Activated naive CD8-positive, alpha-beta T cell treated with anti-CD3 and anti-CD28 coated beads, Interleukin-2, amount 50 U/mL, for 16 hours (primary cell): ENCODE measurements around the gene PDE7B.
"Not testable (repeated sequence)": the region's sequence is repeated elsewhere in the genome, so short reads cannot be mapped to it uniquely, and the experiment has no call there.

ENCODE experiments used
- DNase-seq: peaks from one replicate; pipeline ENCODE4 v3.0.0-alpha.2; 2020; ENCODE audit warnings: low read depth, low spot score

PDE7B gene

DNA sequence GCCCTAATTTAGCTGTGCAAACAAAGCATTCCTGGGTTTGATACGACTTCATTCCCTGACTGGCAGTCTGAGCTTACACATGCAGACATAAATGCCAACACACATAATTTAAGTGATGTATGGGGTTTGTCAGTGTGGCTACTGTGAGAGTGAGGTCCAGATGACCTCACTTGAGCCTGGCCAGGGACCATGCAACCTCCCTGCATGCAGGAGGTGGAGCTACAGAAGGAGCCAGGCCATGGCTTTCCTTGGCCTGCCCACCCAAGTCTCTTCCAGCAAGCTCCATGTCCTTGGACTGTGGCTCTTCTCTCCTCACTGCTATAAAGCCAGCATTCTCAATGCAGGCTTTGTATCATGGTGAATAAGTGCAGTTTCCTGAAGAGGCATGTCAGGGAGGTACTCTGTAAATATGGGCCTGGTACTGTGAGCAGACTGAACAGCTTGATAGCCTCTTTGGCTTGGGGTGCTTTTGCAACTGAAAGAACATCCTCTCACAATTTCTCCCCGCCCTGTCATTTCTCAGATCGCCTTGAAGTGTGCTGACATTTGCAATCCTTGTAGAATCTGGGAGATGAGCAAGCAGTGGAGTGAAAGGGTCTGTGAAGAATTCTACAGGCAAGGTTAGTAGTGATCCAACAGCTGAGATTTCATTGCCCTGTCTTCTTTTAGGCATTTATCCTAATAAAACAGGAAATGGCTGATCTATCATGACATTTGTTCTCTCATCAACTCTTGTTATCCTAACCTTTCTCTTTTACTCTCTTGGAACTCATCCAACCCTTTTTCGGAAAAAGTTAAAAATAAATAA, 329.4 kb downstream of the PDE7B start:
- no peak for DNase-seq

DNA sequence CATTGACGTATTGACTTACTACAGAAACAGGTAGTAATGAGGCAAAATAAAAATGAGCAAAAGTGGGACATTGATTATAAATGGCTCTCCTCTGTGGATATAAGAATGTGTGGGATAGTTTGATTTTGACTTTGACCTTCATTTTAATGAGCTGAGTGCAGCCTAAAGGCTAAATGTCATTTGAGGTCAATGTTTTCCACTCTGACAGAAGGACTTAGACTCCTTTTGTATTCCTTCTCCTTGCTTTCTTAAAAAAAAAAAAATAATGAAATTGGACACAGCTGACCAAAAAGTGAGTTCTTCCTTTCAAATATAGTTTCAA, 330.0 kb downstream of the PDE7B start:
- DNase-seq, result no peak

DNA sequence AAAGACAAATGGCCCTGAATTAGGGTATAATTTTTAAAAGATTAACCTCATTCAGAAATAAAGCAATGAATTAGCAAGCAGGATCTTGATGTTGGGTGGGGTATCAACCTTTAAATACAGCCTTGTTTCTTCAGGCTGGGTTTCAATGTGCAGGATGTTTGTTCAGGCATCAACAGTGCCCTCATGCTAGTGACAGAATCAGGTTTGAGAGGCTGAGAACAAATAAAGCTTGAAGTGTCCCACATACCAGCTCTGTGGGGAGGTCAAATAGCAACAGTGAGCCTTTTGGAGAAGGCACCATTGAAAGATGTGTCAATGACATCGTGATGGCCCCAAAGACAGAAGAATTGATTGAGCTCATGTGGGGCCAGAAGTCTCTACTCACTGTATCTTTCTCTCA, 330.4 kb downstream of the PDE7B start:
- no peak for DNase-seq

DNA sequence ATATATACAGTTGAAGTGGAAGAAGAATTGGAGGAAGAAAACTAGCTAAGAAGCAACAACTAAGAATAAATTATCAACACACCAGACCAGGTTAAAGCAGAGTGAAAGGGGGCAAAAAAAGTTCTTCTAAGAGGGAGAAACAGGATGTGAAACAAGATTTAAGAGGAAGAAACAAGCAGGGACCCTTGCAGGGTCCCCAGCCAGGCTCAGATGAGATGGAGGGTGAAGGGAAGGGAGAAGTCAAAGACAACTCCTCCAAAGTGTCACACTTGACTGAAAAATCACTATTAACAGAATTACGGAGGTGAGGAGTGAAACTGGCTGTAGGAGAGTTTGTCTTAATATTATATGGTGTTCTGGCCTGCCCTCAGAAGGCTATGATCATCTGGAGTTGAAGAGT, 333.2 kb downstream of the PDE7B start:
- no peak for DNase-seq

DNA sequence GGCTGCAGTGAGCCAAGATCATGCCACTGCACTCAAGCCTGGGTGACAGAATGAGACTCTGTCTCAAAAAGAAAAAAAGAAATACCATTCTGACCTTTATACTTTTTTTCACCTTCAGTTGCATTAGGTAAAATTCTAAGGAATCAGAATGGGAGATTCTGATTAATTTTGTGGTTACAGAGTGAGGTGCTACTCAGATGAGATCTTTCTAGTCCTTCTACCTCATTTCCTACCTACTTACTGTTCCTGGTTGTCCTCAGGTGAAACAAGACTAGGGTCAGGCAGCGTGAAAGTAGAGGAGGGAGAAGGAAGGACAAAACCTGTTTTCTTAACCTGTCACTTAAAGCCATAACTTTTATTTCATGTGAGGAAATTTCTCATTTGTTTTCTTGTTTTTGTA, 334.9 kb downstream of the PDE7B start:
- no peak for DNase-seq

DNA sequence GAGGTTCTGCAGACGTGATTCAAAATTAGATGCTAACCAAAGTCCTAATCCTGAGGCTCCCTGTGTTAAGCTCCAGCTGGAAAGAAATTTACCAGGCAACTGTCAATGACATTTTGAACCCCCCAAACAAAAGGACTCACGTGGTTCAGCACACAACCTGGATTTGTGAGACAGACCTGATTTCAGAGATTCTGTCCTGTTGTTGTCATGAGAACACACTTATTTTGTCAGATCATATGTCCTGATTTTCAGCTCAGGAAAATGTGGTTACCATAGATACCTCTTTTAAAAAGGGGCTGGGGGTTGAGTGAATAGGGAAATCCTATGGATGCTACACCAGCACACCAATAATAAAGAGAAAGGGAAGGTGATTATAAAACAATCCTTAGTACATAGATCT, 337.0 kb downstream of the PDE7B start:
- DNase-seq, result no peak

DNA sequence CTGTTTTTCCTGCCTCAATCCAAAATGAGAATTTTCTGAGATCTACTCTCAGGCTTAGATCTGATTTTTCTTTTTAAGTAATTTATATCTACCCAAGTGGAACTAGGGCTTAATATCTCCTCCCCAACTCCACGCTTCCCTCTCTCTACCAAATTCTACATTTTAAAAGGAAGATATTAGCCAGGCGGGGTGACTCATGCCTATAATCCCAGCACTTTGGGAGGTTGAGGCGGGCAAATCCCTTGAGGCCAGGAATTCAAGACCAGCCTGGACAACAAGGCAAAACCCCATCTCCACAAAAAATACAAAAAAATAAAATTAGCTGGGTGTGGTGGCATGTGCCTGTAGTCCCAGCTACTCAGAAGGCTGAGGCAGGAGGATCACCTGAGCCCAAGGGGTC, 337.6 kb downstream of the PDE7B start:
- no peak for DNase-seq

DNA sequence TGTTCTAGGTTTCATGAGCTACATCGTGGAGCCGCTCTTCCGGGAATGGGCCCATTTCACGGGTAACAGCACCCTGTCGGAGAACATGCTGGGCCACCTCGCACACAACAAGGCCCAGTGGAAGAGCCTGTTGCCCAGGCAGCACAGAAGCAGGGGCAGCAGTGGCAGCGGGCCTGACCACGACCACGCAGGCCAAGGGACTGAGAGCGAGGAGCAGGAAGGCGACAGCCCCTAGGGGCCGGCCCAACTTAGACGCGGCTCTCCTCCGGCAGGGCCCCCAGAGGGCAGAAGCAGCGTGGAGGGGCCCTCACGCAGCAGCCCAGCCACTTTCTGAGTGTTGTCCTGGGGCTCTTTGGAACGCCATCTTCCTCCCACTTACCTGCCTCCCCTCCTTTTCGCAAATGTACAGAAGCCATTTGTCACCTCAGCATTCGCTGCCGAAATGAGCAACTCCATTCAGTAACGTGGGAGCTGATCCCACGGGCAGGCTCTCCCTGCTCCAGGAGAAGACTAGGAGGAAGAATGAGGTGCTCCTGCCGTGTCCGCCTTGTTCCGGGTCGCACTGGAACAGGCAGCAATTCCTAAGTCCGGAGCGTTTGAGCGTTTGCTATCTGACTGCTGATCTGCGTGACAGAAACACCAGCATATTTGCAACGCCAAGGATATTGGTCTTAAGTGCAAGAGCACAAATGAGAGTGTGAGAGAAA, 340.3 kb downstream of the PDE7B start:
- no peak for DNase-seq

DNA sequence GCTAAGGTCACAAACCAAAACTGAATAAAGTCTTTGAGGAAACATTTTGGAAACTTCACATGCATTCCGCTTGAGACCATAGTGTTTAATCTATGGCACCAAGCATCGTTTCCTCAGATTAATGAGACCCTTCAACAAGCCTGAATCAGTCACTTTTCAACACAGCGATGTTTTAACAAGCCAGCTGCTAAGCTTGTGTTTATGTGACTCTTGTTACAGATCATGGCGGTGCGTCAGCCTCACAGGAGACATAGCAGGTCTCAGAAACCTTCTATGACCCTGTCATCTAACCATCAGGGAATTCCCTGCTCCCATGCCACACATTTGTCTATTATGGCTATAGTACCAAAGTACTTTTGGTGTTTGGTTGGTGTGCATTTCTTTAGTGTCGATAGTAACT, 341.4 kb downstream of the PDE7B start:
- no peak for DNase-seq

DNA sequence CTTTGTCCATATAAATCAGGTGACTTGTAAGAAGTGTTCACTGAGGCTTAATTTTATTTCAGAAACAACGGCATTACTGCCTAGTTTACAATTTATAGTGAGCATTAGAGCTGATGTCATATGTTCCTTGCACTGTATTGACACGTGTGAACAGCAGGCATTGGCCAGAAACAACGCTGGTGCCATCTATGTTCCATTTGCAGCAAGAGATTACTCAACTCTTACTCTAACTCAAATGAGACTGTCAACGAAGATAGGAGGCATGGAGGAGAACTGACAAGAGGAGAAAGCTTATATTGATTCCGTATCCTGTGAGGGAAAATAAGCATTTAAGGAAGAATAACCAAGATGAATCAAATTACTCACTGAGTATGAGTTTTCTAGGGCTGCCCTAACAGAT, 350.2 kb downstream of the PDE7B start:
- no peak for DNase-seq

DNA sequence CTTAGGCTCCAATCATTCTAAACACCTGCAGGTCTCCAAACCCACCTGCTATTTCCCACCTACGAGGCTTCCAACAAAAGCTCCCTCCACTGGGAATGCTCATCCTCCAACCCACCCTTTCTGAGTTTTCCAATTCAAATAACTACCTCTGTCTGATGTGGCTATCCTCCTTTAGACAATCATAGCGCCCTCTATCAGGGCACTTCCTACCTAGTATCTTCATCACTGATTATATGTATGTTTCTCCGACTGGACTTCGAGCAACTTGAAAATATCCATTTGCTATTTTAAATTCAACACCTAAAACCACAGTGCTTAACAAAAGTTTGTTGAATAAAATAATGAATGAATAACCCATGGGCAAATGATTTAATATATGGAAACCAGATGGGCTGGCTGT, 357.3 kb downstream of the PDE7B start:
- no peak for DNase-seq

DNA sequence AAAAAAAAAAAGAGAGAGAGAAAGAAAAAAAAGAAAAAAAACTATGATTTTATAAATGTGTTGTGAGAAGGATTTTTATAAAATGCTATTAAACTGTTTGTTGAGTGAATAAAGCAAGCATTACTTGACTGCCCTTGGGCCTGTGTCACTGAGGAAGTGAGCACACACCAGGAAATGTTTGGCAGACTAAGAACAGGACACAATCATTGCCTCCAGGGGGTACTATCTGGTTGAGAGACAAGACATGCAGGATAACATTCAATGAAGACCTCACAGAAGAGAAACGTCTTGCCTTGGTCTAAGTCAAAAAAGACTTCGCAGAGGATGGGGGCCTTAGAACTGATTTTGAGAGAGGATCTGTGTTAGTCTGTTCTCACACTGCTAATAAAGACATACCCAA, 358.0 kb downstream of the PDE7B start:
- DNase-seq, result no peak

DNA sequence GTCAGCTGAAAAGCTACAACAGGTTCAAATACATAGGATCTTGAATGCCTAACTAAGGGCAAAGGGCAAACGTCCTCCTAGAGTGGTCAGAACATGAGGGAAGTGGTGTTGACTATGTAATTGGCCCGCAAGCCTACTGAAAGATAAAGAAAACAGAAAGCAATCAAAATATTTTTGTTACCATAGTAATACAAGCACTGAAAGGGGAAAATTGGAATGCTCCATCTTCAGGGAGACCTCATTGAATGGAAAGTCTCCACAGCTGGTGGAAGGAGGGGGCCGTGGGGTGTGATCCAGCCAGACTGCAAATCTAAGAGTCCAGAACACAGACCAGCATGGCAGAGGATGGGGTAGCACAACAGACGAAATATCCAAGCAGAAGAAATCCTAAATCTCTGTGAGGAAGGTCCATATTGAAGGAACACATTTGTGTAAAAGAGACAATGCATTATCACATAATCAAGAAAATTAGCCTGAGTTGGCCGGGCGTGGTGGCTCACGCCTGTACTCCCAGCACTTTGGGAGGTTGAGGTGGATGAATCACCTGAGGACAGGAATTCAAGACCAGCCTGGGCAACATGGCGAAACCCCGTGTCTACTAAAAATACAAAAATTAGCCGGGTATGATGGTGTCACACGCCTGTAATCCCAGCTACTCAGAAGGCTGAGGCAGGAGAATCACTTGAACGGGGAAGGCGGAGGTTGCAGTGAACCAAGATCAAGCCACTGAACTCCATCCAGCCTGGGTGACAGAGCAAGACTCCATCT, 359.1 kb downstream of the PDE7B start:
- no peak for DNase-seq

DNA sequence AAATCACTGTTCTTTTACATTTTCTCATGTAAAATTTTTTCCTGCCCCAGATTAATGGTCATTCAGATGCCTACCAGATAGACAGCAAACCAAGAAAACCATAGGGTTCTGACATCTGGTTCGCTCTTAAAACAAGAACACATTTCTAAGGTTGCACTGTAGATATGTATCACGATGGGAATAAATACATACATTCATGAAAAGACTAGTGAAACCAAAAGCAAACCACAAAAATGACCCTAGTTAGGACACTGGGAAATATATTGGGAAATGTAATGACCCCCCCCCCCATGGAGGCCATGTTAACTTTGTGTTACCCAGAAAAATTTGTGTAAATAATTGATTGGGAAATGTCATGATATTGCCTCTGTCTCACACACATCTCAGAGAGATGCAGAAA, 361.1 kb downstream of the PDE7B start:
- no peak for DNase-seq

DNA sequence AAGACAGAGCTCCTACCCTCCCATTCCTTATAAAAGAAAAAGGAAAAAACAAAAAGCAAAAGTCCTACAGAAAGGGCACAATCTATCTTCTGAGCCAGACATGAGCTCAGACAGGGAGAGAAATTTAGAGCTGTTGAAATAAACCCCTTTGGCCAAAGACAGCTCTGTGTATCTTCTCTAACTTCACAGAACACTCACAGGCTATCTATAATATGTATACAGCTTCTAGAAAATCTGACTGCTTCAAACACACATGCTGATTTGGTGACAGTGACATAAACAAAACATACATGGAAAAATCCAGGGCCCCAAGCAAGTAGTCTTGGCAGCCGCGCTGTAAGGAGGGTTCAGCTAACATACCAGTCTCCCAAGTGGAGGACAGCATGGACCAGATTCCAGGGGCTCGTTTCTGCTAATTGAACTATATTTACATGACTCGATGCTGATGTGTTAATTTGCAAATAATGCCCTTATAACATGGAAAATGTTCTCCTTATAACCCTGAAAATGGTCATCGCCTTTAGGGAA, 361.6 kb downstream of the PDE7B start:
- DNase-seq, result no peak

DNA sequence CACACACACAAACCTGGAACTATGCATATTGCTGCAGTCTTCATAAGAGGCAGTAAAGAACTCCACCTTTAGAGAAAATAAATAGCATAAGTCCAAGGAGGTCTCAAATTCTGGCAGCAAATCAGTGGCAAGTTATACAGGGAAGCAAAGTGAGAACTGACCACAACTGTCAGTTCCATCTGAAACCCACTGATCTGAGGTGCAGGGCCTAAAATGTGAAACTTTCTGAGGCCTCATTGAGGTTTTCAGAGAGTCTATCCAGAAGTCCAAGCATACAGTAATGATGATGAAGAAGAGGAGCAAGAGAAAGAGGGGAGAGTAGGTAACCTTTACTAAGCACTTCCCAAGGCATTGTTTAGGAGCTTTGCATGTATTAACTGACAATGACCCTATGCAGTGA, 362.4 kb downstream of the PDE7B start:
- no peak for DNase-seq

DNA sequence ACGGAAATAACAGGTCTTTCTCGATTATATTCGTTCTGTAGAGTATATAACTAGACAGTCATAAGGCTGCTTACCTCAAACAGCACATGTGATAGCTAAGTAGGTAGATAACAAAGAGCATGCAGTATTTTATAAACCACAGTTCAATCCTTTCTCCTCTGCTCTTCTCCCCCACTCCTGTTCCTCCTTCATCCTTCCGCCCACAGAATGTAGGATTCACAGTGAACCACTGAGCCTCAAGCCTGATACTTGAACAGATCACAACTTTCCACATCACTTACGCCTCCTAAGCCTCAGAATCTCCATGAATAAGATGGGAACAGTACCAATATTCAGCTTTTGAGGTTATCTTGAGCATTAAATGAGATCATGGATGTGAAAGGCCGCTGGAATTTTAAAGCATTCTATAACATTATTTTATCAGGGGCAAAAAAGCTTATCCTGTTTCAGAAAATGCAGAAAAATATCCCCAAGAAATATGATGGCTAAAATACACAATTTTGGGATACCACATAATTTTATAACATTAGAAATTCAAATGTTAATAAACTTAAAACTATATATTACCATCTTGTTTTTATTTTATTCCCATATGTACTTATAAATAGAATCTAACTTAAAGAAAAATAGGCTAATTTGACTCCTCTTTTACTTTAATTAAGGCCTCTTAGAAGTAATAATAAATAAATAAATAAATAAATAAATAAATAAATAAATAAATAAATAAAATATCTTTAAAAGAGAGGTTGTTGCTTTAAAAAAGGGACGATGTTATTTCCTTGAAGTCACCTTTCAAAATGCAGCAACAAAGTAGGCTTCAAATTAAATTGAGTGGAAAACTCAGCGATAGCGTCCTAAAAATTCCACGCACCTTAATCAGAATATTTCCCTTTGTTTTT, 365.3 kb downstream of the PDE7B start:
- no peak for DNase-seq

DNA sequence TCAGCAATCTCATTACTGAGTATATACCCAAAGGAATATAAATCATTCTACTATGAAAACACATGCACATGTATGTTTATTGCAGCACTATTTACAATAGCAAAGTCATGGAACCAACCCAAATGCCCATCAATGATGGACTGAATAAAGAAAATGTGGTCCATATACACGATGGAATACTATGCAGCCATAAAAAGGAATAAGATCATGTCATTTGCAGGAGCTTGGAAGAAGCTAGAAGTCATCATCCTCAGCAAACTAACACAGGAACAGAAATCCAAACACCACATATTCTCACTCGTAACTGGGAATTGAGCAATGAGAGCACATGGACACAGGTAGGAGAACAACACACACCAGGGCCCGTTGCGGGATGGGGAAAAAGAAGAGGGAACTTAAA, 373.5 kb downstream of the PDE7B start:
- not testable (repeated sequence) for DNase-seq

DNA sequence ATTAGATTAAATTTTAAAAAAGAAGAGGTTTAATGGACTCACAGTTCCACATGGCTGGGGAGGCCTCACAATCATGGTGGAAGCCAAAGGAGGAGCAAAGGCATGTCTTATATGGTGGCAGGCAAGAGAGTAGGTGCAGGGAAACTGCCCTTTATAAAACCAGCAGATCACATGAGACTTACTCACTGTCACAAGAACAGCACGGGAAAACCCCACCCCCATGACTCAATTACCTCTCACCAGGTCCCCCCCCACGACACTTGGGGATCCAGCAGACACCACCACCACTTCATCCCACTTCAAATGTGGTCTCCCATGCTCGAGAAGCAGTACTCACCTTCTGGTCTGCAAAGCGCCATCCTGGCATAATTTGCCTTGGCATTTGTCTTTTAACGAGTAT, 374.0 kb downstream of the PDE7B start:
- no peak for DNase-seq

DNA sequence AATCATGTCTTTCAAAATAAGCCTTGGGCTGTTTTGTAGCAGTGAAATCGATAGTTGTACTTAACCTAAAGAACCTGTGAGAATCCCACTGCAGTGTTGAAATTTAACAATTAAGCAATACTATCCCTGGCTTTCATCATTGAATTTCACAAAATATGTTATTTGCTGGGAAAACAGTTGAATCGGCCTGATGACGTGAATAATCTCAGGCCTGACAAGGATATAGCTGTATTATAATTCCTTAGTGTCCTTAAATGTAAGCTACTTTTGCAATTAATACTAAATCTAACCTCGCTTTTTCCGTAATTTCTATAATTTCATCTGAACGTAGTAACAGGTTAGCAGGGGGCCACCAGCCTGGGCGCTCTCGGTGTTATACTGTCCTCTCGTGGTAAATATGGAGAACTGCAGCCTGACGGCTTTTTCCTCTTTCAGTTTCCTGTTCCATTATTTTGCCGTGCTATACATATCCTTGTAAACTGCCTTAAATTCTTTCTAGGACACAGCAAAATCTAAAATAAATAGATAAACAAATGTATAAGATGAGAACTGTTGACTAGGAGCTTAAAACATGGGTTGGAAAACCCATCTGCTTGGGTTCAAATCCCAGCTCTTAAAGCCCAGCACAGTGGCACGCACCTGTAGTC, 374.6 kb downstream of the PDE7B start:
- peak; percentile 13 for DNase-seq
